RWPE1 (cell line): ENCODE data around the gene LPIN1.
"Not testable (repeated sequence)": the region's sequence is repeated elsewhere in the genome, so short reads cannot be mapped to it uniquely, and the experiment has no call there.

ENCODE experiments used
- CTCF ChIA-PET: fragments of 350-600 bp; sonication (Branson Sonifier 250); formaldehyde crosslinking; extraction: SDS; loops from one replicate; lab custom pipeline; 2021; lab: Yijun Ruan, JAX
- POLR2A ChIA-PET: fragments of 400-600 bp; formaldehyde crosslinking; extraction: SDS; loops from one replicate; lab custom pipeline; 2020; ENCODE audit warnings: antibody characterized with exemption; ENCODE audit not compliant: low non-redundant PET; lab: Yijun Ruan, JAX
- DNase-seq: peaks from one replicate; pipeline ENCODE4 v3.0.0; 2012; ENCODE audit warnings: low spot score
- H3K27ac ChIP-seq: fragments of 450-650 bp; 2 replicates; pipeline ENCODE4 v1.5.1; 2017
- TF ChIP-seq, protein P1 (sequence below): fragments of 450-650 bp; conservative IDR thresholded peaks from 2 replicates; pipeline ENCODE4 v1.5.1; 2017; ENCODE audit warnings: low read depth, mild to moderate bottlenecking

LPIN1 gene

DNA sequence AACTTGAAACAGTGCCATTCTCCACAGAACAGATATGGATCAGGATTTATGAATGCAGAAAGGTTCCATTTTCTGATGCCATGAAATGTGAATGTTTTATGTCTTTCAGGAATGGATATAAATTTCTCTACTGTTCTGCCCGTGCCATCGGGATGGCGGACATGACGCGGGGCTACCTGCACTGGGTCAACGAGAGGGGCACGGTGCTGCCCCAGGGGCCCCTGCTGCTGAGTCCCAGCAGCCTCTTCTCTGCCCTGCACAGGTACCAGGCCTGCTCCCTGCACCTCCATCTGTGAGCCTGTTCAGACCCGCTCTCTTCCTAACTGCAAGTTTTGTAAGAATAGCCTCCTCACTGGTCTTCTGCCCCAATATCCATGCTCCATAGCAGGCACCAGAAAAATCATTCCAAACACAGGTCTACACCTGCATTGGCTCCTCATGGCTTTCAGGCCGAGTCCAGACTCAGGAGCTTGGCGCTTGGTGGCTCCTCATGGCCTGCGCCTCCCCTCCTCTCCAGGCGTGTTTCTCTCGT, 68.6 kb downstream of the LPIN1 start:
- CTCF ChIA-PET, result no interaction called here
- DNase-seq, result no peak
- POLR2A ChIA-PET, result no interaction called here
- no peak overlapping the region for H3K27ac ChIP-seq
- TF ChIP-seq, protein P1, sequence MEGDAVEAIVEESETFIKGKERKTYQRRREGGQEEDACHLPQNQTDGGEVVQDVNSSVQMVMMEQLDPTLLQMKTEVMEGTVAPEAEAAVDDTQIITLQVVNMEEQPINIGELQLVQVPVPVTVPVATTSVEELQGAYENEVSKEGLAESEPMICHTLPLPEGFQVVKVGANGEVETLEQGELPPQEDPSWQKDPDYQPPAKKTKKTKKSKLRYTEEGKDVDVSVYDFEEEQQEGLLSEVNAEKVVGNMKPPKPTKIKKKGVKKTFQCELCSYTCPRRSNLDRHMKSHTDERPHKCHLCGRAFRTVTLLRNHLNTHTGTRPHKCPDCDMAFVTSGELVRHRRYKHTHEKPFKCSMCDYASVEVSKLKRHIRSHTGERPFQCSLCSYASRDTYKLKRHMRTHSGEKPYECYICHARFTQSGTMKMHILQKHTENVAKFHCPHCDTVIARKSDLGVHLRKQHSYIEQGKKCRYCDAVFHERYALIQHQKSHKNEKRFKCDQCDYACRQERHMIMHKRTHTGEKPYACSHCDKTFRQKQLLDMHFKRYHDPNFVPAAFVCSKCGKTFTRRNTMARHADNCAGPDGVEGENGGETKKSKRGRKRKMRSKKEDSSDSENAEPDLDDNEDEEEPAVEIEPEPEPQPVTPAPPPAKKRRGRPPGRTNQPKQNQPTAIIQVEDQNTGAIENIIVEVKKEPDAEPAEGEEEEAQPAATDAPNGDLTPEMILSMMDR, result no peak

DNA sequence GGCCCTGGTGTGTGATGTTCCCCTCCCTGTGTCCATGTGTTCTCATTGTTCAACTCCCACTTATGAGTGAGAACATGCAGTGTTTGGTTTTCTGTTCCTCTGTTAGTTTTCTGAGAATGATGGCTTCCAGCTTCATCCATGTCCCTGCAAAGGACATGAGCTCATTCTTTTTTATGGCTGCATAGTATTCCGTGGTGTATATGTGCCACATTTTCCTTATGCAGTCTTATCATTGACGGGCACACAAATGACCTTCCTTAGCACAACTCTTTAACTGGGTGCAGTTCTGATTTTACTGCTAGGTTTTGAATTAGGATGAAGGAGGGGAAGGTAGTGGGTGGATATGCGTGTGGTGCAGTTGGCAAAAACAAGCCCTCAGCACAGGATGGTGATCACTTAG, 70.5 kb downstream of the LPIN1 start:
- DNase-seq, H3K27ac ChIP-seq, CTCF ChIA-PET, POLR2A ChIA-PET: not testable (repeated sequence)

DNA sequence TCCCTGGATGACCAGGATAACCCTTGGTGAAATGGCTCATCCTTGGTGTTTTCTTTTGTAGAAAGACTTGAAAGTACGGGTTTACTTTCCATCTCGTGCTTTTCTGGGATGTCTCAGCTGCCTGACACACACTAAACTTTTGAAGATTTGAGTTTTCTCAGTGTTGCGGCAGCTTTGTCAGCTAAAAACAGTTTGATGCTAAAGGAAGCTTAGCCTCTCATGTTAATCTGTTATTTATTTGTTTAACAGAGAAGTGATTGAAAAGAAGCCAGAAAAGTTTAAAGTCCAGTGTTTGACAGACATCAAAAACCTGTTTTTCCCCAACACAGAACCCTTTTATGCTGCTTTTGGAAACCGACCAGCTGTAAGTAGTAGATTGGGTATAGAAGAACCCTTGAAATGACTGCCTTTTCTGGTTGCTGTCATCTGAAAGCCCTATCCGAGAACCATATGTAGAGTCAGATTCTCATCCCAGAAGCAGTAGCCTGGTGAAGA, 72.8 kb downstream of the LPIN1 start:
- ChIA-PET POLR2A (no interaction called here), CTCF (no interaction called here)
- H3K27ac ChIP-seq, result no peak overlapping the region
- DNase-seq, result no peak
- TF ChIP-seq, protein P1, result no peak

DNA sequence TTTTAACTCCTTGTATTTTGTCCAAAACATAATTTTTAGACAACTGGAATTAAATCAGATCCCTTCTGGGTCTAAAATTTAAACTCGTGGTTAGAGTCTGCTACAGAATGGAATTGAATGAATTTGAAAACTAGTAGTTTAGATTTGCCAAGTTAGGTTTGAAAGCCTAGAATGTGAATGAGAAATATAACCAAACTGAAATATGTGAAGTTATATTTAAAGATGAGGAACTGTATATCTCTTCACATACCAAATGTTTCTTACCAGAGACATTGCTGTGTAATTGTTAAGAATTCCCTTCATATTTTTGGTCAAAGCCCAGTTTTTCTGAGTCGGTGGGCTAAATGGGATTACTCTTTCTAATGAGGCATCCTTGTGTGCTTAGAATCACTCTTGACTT, 74.2 kb downstream of the LPIN1 start:
- TF ChIP-seq, protein P1, result no peak
- DNase-seq, result no peak
- no peak overlapping the region for H3K27ac ChIP-seq
- POLR2A ChIA-PET, result no interaction called here
- CTCF ChIA-PET, result no interaction called here

DNA sequence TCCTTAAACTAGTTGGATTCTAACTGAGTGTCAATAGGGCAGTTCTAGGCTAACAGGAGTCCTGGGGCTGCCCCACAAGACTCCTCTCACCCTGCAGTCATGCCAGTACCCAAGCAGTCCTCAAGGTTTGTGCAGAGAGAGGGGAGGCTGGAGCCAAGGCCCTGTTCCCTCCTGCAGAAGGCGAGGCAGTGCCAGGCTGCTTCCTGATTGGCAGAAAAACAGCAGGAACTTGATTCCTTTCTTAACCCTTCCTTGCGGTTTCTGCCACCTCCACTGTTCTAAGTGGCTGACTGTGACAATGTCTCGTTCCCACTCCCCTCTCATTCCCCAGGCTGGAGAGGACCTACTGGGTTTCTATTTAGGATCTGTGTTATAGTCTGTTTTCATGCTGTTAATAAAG, 75.3 kb downstream of the LPIN1 start:
- TF ChIP-seq, protein P1, result no peak
- DNase-seq, result no peak
- POLR2A ChIA-PET, result no interaction called here
- peak overlapping the region; percentile 22; the same call in 1 of the 2 replicates for H3K27ac ChIP-seq
- CTCF ChIA-PET, result interaction anchor here (1.1 kb wide), 1 partner anchor 1209 kb away, joined by 3 read pairs; no protein-coding TSS in a partner anchor

DNA sequence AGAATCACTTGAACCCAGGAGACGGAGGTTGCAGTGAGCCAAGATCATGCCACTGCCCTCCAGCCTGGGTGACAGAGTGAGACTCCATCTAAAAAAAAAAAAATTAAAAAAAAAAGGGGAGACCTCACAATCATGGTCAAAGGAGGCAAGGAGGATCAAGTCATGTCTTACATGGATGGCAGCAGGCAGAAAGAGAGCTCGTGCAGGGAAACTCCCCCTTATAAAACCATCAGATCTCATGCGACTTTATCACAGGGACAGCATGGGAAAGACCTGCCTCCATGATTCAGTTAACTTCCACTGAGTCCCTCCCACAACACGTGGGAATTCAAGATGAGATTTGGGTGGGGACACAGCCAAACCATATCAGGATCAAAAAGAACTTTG, 75.9 kb downstream of the LPIN1 start:
- CTCF ChIA-PET, result interaction anchor here (1.1 kb wide), 1 partner anchor 1208 kb away, joined by 3 read pairs; no protein-coding TSS in a partner anchor

DNA sequence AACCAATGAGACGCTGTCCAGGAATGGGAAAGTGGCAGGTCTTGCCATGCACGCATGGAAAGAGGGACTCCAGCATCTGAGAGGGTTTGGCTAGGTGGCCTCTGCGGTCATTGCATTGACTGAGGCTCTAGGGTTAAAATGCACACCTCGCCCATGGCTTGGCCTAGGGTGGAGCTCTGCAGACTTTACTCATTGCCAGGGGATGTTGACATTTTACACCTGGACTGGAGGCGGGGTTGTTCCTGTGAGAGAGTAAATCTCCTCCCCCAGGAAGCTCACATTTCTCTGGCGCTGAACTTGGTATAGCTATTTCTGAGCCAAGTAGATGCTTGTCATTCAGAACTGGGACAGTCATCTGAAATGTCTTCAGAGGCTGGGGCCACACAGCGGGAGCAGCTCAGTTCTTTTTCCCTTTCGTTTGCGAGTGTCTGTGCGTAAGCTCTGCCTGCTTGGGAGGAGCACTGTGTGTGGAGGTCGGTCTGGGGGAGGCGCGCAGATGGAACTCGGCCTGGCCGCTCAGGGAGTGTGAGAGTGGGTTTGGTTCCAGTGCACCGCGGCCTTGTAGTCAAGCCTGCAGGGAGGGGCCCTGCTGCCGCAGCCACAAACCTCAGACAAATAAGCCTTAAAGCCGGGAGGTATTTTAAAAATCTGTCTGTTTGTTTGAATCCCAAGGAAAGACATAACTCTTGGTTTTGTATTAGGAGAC, 76.5 kb downstream of the LPIN1 start:
- TF ChIP-seq, protein P1, result no peak
- peak overlapping the region; percentile 52 for H3K27ac ChIP-seq
- POLR2A ChIA-PET, result interaction anchor here (0.6 kb wide), 1 partner anchor 10 kb away, joined by 3 read pairs; no protein-coding TSS in a partner anchor
- DNase-seq, result peak; percentile 80
- CTCF ChIA-PET, result interaction anchor here (0.6 kb wide), 1 partner anchor 1000 kb away, joined by 4 read pairs; no protein-coding TSS in a partner anchor

More for the DNA sequence above, 75.9 kb downstream of the LPIN1 start:
- DNase-seq, POLR2A ChIA-PET: not testable (repeated sequence)
- H3K27ac ChIP-seq, result peak overlapping the region; percentile 52
